ENCODE results near the gene GPHN. TPM values are rescaled to one million over a fixed set of nuclear protein-coding genes. Genes with fewer than 3 reads are reported as not detected.
A peak's percentile ranks its signal among the peaks of the same experiment; 100 is the strongest.

Gene GPHN
- total RNA-seq, 2 donors from 2014 or later: 24.1 to 25.7 TPM

GRCh38 chr14:66600416-66600815 is 92.5 kb downstream of the GPHN start:
- no peak overlapping the region for H3K4me3 ChIP-seq
- H3K4me1 ChIP-seq: peaks cover 12% of the 10 kb centered on the region
- TF ChIP-seq, protein P1, sequence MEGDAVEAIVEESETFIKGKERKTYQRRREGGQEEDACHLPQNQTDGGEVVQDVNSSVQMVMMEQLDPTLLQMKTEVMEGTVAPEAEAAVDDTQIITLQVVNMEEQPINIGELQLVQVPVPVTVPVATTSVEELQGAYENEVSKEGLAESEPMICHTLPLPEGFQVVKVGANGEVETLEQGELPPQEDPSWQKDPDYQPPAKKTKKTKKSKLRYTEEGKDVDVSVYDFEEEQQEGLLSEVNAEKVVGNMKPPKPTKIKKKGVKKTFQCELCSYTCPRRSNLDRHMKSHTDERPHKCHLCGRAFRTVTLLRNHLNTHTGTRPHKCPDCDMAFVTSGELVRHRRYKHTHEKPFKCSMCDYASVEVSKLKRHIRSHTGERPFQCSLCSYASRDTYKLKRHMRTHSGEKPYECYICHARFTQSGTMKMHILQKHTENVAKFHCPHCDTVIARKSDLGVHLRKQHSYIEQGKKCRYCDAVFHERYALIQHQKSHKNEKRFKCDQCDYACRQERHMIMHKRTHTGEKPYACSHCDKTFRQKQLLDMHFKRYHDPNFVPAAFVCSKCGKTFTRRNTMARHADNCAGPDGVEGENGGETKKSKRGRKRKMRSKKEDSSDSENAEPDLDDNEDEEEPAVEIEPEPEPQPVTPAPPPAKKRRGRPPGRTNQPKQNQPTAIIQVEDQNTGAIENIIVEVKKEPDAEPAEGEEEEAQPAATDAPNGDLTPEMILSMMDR (IDR thresholded peaks at IDR 0.05): no peak
- TF ChIP-seq POLR2A (IDR thresholded peaks at IDR 0.05): no peak
- ATAC-seq (no peak), DNase-seq (no peak)
- intact Hi-C loops (cut with DNase I): no loop called here
- no peaks in the 10 kb centered on the region for H3K9me3 ChIP-seq
- no peaks in the 10 kb centered on the region for H3K27me3 ChIP-seq
- no peak overlapping the region for H3K27ac ChIP-seq
- WGBS, 2 donors: 93 to 97% methylated on average over 3 of the region's 3 CpGs
- no peaks in the 10 kb centered on the region for H3K36me3 ChIP-seq (replicated peaks in 1 of 2; ENCODE audit: insufficient read depth in 1 of 2, low read depth in 2 of 2)

DNA sequence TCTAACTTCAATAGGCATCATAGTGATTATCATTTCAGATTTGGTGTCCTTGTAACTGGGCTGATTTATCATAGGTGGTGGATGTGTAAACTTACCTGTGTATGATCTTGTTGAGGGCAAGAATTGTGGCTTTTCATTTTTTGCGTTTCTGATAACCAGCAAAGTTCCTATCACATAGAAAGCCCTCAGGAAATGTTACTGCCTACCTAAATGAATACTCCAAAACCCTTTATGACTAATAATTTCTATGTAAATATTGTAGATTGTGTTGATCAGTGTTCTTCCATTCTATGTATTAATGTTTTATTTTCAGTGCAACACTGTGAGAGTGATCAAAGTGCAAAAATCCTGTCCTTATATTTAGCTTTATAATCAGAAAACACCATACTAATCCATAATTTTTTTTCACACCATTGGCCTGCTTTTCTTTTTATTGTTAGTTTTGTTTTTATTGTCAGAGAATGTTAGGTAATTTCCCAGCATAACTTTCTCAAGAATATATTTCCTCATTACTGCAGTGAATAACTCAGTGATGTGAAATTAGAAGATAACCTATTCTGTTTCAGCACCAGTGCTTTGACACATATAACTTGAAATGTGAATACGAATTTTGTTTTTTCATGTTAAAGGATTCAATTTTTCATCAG is 94.1 kb downstream of the GPHN start:
- peaks cover 12% of the 10 kb centered on the region for H3K4me1 ChIP-seq
- TF ChIP-seq, protein P1 (IDR thresholded peaks at IDR 0.05): no peak
- TF ChIP-seq POLR2A (IDR thresholded peaks at IDR 0.05): no peak
- 31 to 37% methylated on average over 2 of the region's 2 CpGs for WGBS, 2 donors
- intact Hi-C loops (cut with DNase I): no loop called here
- no peaks in the 10 kb centered on the region for H3K9me3 ChIP-seq
- no peaks in the 10 kb centered on the region for H3K36me3 ChIP-seq (replicated peaks in 1 of 2; ENCODE audit: insufficient read depth in 1 of 2, low read depth in 2 of 2)
- no peak for ATAC-seq
- H3K27ac ChIP-seq: peak overlapping the region in 1 of 4 donors; percentile 2
- no peak for DNase-seq
- no peak overlapping the region for H3K4me3 ChIP-seq
- no peaks in the 10 kb centered on the region for H3K27me3 ChIP-seq

- TF ChIP-seq POLR2A (IDR thresholded peaks at IDR 0.05): no peak
- TF ChIP-seq, protein P1 (IDR thresholded peaks at IDR 0.05): no peak
- no peaks in the 10 kb centered on the region for H3K27me3 ChIP-seq
- no peak overlapping the region for H3K27ac ChIP-seq
- H3K36me3 ChIP-seq (replicated peaks in 1 of 2; ENCODE audit: insufficient read depth in 1 of 2, low read depth in 2 of 2): no peaks in the 10 kb centered on the region
- no peak overlapping the region for H3K4me3 ChIP-seq
- DNase-seq (no peak), ATAC-seq (no peak)
- H3K9me3 ChIP-seq: no peaks in the 10 kb centered on the region
- intact Hi-C loops (cut with DNase I): no loop called here
- H3K4me1 ChIP-seq: peaks cover 12% of the 10 kb centered on the region
Measured at GRCh38 chr14:66603945-66604344, 96.0 kb downstream of the GPHN start.

- intact Hi-C loops (cut with DNase I): no loop called here
- Histone ChIP-seq H3K27me3 (no peaks in the 10 kb centered on the region), H3K4me1 (peaks cover 9% of the 10 kb centered on the region), H3K4me3 (no peak overlapping the region), H3K9me3 (no peaks in the 10 kb centered on the region), H3K27ac (no peak overlapping the region), H3K36me3 (replicated peaks in 1 of 2; ENCODE audit: insufficient read depth in 1 of 2, low read depth in 2 of 2) (no peaks in the 10 kb centered on the region)
- DNase-seq: no peak
- no peak for ATAC-seq
- TF ChIP-seq POLR2A (IDR thresholded peaks at IDR 0.05): no peak
- TF ChIP-seq, protein P1 (IDR thresholded peaks at IDR 0.05): no peak
- WGBS, 2 donors: 92 to 93% methylated on average over 2 of the region's 2 CpGs
Measured at GRCh38 chr14:66606826-66607225, 98.9 kb downstream of the GPHN start.

- Histone ChIP-seq H3K9me3 (no peaks in the 10 kb centered on the region), H3K4me1 (no peaks in the 10 kb centered on the region), H3K27me3 (no peaks in the 10 kb centered on the region), H3K27ac (no peak overlapping the region), H3K4me3 (no peak overlapping the region), H3K36me3 (replicated peaks in 1 of 2; ENCODE audit: insufficient read depth in 1 of 2, low read depth in 2 of 2) (no peaks in the 10 kb centered on the region)
- DNase-seq (no peak), ATAC-seq (no peak)
- 84 to 89% methylated on average over 4 of the region's 4 CpGs for WGBS, 2 donors
- TF ChIP-seq POLR2A (IDR thresholded peaks at IDR 0.05): no peak
- TF ChIP-seq, protein P1 (IDR thresholded peaks at IDR 0.05): peak in 1 of 7 experiments; percentile 24
- intact Hi-C loops (cut with DNase I): no loop called here
Measured at GRCh38 chr14:66610154-66610563, 102.2 kb downstream of the GPHN start.
